ENCODE results near the gene MSL1.
A peak's percentile ranks its signal among the peaks of the same experiment; 100 is the strongest.

MSL1 gene

GRCh38 chr17:40090237-40091119, 31.3 kb upstream of the MSL1 start:
- DNase-seq (ENCODE audit: low read depth), result no peak

- no peak for DNase-seq (ENCODE audit: low read depth)
Observed at GRCh38 chr17:40091691-40092397, 29.9 kb upstream of the MSL1 start.

- no peak for DNase-seq (ENCODE audit: low read depth)
Observed at GRCh38 chr17:40092581-40092980, 29.2 kb upstream of the MSL1 start.

- DNase-seq (ENCODE audit: low read depth), result no peak
Observed at GRCh38 chr17:40093005-40093579, 28.7 kb upstream of the MSL1 start.

- DNase-seq (ENCODE audit: low read depth), result no peak
Observed at GRCh38 chr17:40093580-40094201, 28.1 kb upstream of the MSL1 start.

- no peak for DNase-seq (ENCODE audit: low read depth)
Observed at GRCh38 chr17:40094874-40095273, 26.9 kb upstream of the MSL1 start.

GRCh38 chr17:40095351-40095943, 26.3 kb upstream of the MSL1 start:
- no peak for DNase-seq (ENCODE audit: low read depth)

GRCh38 chr17:40095944-40096791, 25.6 kb upstream of the MSL1 start:
- DNase-seq (ENCODE audit: low read depth), result no peak

- DNase-seq (ENCODE audit: low read depth), result no peak
Observed at GRCh38 chr17:40097087-40097486, 24.7 kb upstream of the MSL1 start.

- DNase-seq (ENCODE audit: low read depth), result no peak
Observed at GRCh38 chr17:40097931-40098845, 23.6 kb upstream of the MSL1 start.

- DNase-seq (ENCODE audit: low read depth), result peak; percentile 93
Observed at GRCh38 chr17:40098846-40099618, 22.7 kb upstream of the MSL1 start.

- no peak for DNase-seq (ENCODE audit: low read depth)
Observed at GRCh38 chr17:40099619-40100418, 22.0 kb upstream of the MSL1 start.

- DNase-seq (ENCODE audit: low read depth), result no peak
Observed at GRCh38 chr17:40100419-40100668, 21.4 kb upstream of the MSL1 start, which contains the start of gene NR1D1. Gene NR1D1, minus strand, starts transcription at chr17:40100589. Its CDS starts 495 bp downstream, at chr17:40100094.

GRCh38 chr17:40100669-40101366, 21.0 kb upstream of the MSL1 start:
- peak; percentile 97 for DNase-seq (ENCODE audit: low read depth)

- DNase-seq (ENCODE audit: low read depth), result no peak
Observed at GRCh38 chr17:40101367-40102210, 20.2 kb upstream of the MSL1 start.

- no peak for DNase-seq (ENCODE audit: low read depth)
Observed at GRCh38 chr17:40103071-40103661, 18.6 kb upstream of the MSL1 start.

GRCh38 chr17:40103688-40104087, 18.1 kb upstream of the MSL1 start:
- no peak for DNase-seq (ENCODE audit: low read depth)

Measured in fibroblast of the conjunctiva (primary cell).